K562 (cell line): ENCODE measurements around the gene ASCC1. TPM values are rescaled to one million over a fixed set of nuclear protein-coding genes. Genes with fewer than 3 reads are reported as not detected.

ENCODE experiments used
- BRD9 ChIP-seq: fragments of 450-650 bp; IDR thresholded peaks from 2 replicates; pipeline ENCODE4 v1.6.1; 2018; ENCODE audit warnings: low read depth; ENCODE audit not compliant: partially characterized antibody
- EGR1 ChIP-seq: fragments of 450-650 bp; conservative IDR thresholded peaks from 2 replicates; pipeline ENCODE4 v1.6.1; 2017; ENCODE audit warnings: mild to moderate bottlenecking
- EP400 ChIP-seq: fragments of 450-650 bp; IDR thresholded peaks from 2 replicates; pipeline ENCODE4 v1.6.1; 2017; ENCODE audit warnings: antibody characterized with exemption, mild to moderate bottlenecking, moderate library complexity
- FOXP1 ChIP-seq: sonication (generic); formaldehyde crosslinking; IDR thresholded peaks from 2 replicates; pipeline ENCODE4 v1.8.0; 2022; ENCODE audit warnings: mild to moderate bottlenecking, missing genetic modification reagents
- HNRNPH1 ChIP-seq: fragments of 200-400 bp; formaldehyde crosslinking; optimal IDR thresholded peaks from 2 replicates; pipeline ENCODE3; 2017; ENCODE audit warnings: low read depth, mild to moderate bottlenecking, low read length, moderate library complexity
- LCOR ChIP-seq: sonication (generic); formaldehyde crosslinking; IDR thresholded peaks from 2 replicates; pipeline ENCODE4 v1.8.0; 2022; ENCODE audit warnings: mild to moderate bottlenecking, missing genetic modification reagents
- LEF1 ChIP-seq: fragments of 450-650 bp; IDR thresholded peaks from 2 replicates; pipeline ENCODE4 v1.6.1; 2016; ENCODE audit warnings: mild to moderate bottlenecking
- MEIS2 ChIP-seq: fragments of 450-650 bp; IDR thresholded peaks from 2 replicates; pipeline ENCODE4 v1.6.1; 2014; ENCODE audit warnings: mild to moderate bottlenecking; ENCODE audit not compliant: partially characterized antibody
- NCOA2 ChIP-seq, 2 experiments: fragments of 450-650 bp; IDR thresholded peaks; 2 replicates each; pipeline ENCODE4 v1.6.1; 2018; ENCODE audit warnings: mild to moderate bottlenecking in 2 of 2, moderate library complexity in 1 of 2; ENCODE audit not compliant: partially characterized antibody in 2 of 2
- NR0B1 ChIP-seq: fragments of 450-650 bp; IDR thresholded peaks from one replicate; pipeline ENCODE4 v1.6.1; 2018; ENCODE audit warnings: mild to moderate bottlenecking, moderate library complexity; ENCODE audit not compliant: partially characterized antibody
- TARDBP ChIP-seq: fragments of 450-650 bp; IDR thresholded peaks from 2 replicates; pipeline ENCODE4 v1.6.1; 2016
- THAP7 ChIP-seq: fragments of 250-450 bp; sonication (Bioruptor Pico); IDR thresholded peaks from 2 replicates; pipeline ENCODE4 v1.5.0; 2021
- ZBTB5 ChIP-seq: fragments of 450-650 bp; IDR thresholded peaks from 2 replicates; pipeline ENCODE4 v1.6.1; 2017; ENCODE audit warnings: antibody characterized with exemption
- ZNF274 ChIP-seq: IDR thresholded peaks from 2 replicates; pipeline ENCODE4 v1.6.1; 2011; ENCODE audit warnings: low read depth, mild to moderate bottlenecking, low read length, moderate library complexity, borderline replicate concordance
- ZNF3 ChIP-seq: fragments of 250-450 bp; sonication (Bioruptor Pico); IDR thresholded peaks from 2 replicates; pipeline ENCODE4 v1.5.0; 2021; ENCODE audit warnings: mild to moderate bottlenecking, moderate library complexity
- ZNF407 ChIP-seq: fragments of 450-650 bp; IDR thresholded peaks from 2 replicates; pipeline ENCODE4 v1.6.1; 2016; ENCODE audit warnings: low read depth
- polyA plus RNA-seq, 8 experiments: library from polyadenylated mRNA; depleted of rRNA in 4 of 8; stranded (reverse) in 5 of 8; unstranded in 3 of 8; fragments of >200 nt; fragmentation: Nextera tagmentation in 2 of 8; fragmentation: Illumina TruSeq in 1 of 8; extraction: Ambion mirVana in 2 of 8; extraction: Trizol in 1 of 8; gene quantifications; 2 replicates each; pipeline versions ENCODE4 v1.2.1 to v1.2.3, GENCODE V29; 2011 to 2014; ENCODE audit warnings: inconsistent platforms in 1 of 8, missing spikeins in 1 of 8
- total RNA-seq, 7 experiments: library from RNA; depleted of rRNA in 6 of 7; stranded (reverse); fragments of >200 nt in 6 of 7; fragmentation: Illumina TruSeq in 2 of 7; extraction: Trizol in 2 of 7; gene quantifications; 2 replicates each; pipeline versions ENCODE4 v1.2.1 to v1.2.3, GENCODE V29; 2011 to 2021; ENCODE audit warnings: low replicate concordance in 1 of 7

Gene ASCC1
- total and polyA plus RNA-seq, 9 of the 15 experiments (the other 6 are each of a cell fraction or from before 2014, with no cell fraction given) = 31.7 to 73.3 (median 52.8) TPM

GRCh38 chr10:72260976-72261783, 45.1 kb upstream of the ASCC1 start (continued):
- TF ChIP-seq NR0B1 = no peak
- no peak for TF ChIP-seq TARDBP
- peak; percentile 26; the same call in 1 of the 2 replicates for TF ChIP-seq EGR1
- TF ChIP-seq MEIS2 = no peak
- TF ChIP-seq ZNF407 = no peak
- peak; percentile 74; the same call in 1 of the 2 replicates for TF ChIP-seq THAP7 (CRISPR knock-in tag)
- no peak for TF ChIP-seq HNRNPH1
- no peak for TF ChIP-seq FOXP1
- TF ChIP-seq BRD9 = peak; percentile 80
- no peak for TF ChIP-seq ZNF274
- peak; percentile 49; the same call in 1 of the 2 replicates for TF ChIP-seq ZBTB5
- TF ChIP-seq LCOR (CRISPR knock-in tag) = no peak; the same call in 1 of the 2 replicates
- TF ChIP-seq NCOA2 (IDR thresholded peaks at IDR 0.05; ENCODE audit: partially characterized antibody in 2 of 2) = no peak
- peak; percentile 51; the same call in 1 of the 2 replicates for TF ChIP-seq LEF1
- no peak for TF ChIP-seq ZNF3 (CRISPR knock-in tag)
- TF ChIP-seq EP400 = peak; percentile 83
